ENCODE results near the gene ATP2B2.

ATP2B2 gene

GRCh38 chr3:10342781-10343180, 162.6 kb downstream of the ATP2B2 start:
- no peak overlapping the region for H3K4me3 ChIP-seq (ENCODE audit: low read depth, low read length)
- TF ChIP-seq, protein P1, sequence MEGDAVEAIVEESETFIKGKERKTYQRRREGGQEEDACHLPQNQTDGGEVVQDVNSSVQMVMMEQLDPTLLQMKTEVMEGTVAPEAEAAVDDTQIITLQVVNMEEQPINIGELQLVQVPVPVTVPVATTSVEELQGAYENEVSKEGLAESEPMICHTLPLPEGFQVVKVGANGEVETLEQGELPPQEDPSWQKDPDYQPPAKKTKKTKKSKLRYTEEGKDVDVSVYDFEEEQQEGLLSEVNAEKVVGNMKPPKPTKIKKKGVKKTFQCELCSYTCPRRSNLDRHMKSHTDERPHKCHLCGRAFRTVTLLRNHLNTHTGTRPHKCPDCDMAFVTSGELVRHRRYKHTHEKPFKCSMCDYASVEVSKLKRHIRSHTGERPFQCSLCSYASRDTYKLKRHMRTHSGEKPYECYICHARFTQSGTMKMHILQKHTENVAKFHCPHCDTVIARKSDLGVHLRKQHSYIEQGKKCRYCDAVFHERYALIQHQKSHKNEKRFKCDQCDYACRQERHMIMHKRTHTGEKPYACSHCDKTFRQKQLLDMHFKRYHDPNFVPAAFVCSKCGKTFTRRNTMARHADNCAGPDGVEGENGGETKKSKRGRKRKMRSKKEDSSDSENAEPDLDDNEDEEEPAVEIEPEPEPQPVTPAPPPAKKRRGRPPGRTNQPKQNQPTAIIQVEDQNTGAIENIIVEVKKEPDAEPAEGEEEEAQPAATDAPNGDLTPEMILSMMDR (IDR thresholded peaks at IDR 0.05; ENCODE audit: low read depth, low read length), result no peak

- H3K4me3 ChIP-seq (ENCODE audit: low read depth, low read length), result no peak overlapping the region
Measured at GRCh38 chr3:10341901-10342398, 163.4 kb downstream of the ATP2B2 start.

GRCh38 chr3:10340476-10340875, 164.9 kb downstream of the ATP2B2 start:
- no peak overlapping the region for H3K4me3 ChIP-seq (ENCODE audit: low read depth, low read length)
- TF ChIP-seq, protein P1 (IDR thresholded peaks at IDR 0.05; ENCODE audit: low read depth, low read length), result no peak

More at GRCh38 chr3:10341901-10342398, 163.4 kb downstream of the ATP2B2 start:
- TF ChIP-seq, protein P1 (IDR thresholded peaks at IDR 0.05; ENCODE audit: low read depth, low read length), result no peak

DNA sequence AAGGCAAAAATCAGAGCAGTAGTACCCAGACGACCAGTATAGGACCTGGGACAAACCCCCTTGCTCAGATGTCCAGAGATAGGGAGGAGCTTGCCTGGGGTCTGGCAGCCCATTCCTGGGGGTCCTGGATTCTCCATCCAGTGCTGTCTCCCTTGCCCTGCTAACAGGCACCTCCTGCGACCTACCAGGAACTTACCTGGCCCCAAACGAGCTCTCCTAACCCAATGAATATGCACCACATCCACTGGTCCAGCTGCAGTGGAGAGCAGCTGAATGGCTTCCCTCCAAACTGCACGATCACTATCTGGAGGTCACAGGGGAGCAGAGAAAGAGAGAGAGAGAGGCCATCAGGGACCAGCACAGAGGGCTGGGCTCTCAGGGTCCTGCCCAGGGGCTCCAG, 165.3 kb downstream of the ATP2B2 start:
- H3K4me3 ChIP-seq (ENCODE audit: low read depth, low read length), result no peak overlapping the region
- TF ChIP-seq, protein P1 (IDR thresholded peaks at IDR 0.05; ENCODE audit: low read depth, low read length), result no peak

DNA sequence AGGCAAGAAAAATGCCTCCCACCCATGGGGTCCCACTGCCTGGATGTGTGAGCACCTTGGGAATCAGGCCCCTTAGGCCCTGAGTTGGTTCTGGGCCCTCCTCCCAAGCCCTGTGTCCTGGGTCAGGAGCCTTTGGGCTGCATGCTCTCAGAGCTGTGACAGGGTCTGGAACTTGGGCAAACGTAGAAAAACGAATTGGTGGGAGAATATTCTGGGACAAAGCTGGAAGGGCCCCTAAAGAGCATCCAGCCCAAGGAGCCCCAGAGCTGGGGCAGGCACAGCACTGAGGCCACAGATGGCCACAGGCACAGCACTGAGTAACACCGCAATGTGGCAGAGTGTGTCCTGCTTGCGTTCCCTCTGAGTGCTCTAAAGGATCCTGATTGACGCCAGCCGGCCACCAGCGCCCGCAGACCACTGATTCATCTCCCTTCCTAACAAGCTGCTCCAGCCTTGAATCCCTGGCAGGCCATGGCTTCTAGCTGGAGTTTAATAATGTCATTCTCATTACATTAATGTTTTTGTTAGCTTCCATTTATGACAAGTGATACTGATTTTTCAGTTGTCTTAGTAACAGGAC, 165.9 kb downstream of the ATP2B2 start:
- TF ChIP-seq, protein P1 (IDR thresholded peaks at IDR 0.05; ENCODE audit: low read depth, low read length), result no peak
- H3K4me3 ChIP-seq (ENCODE audit: low read depth, low read length), result no peak overlapping the region

- H3K4me3 ChIP-seq (ENCODE audit: low read depth, low read length), result no peak overlapping the region
- TF ChIP-seq, protein P1 (IDR thresholded peaks at IDR 0.05; ENCODE audit: low read depth, low read length), result no peak
Measured at GRCh38 chr3:10338591-10339353, 166.6 kb downstream of the ATP2B2 start.

DNA sequence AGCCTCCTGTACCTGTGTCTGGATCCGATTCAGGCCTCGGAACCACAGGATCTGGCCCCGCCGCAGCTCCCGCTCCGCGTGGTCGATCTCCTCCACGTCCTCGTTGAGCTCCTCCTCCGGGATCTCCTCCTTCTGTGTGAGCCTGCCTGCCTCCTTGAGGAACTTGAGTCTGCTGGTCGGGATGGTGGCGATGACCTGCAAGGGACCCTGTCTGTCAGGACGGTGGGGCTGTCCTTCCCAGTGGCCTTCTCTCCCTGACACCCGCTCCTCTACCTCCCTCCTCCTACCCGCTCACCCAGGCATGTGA, 167.3 kb downstream of the ATP2B2 start:
- TF ChIP-seq, protein P1 (IDR thresholded peaks at IDR 0.05; ENCODE audit: low read depth, low read length), result no peak
- H3K4me3 ChIP-seq (ENCODE audit: low read depth, low read length), result no peak overlapping the region
